HG02852 (cell line): ENCODE data around the gene SH2D5.
"Not testable (repeated sequence)": the region's sequence is repeated elsewhere in the genome, so short reads cannot be mapped to it uniquely, and the experiment has no call there.

ENCODE experiments used
- ATAC-seq: cut with Tn5 transposase; IDR thresholded peaks from one replicate; pipeline ENCODE4 v1.9.1; 2021; ENCODE audit warnings: mild to moderate bottlenecking, moderate library complexity; ENCODE audit not compliant: unreplicated experiment

SH2D5 gene

DNA sequence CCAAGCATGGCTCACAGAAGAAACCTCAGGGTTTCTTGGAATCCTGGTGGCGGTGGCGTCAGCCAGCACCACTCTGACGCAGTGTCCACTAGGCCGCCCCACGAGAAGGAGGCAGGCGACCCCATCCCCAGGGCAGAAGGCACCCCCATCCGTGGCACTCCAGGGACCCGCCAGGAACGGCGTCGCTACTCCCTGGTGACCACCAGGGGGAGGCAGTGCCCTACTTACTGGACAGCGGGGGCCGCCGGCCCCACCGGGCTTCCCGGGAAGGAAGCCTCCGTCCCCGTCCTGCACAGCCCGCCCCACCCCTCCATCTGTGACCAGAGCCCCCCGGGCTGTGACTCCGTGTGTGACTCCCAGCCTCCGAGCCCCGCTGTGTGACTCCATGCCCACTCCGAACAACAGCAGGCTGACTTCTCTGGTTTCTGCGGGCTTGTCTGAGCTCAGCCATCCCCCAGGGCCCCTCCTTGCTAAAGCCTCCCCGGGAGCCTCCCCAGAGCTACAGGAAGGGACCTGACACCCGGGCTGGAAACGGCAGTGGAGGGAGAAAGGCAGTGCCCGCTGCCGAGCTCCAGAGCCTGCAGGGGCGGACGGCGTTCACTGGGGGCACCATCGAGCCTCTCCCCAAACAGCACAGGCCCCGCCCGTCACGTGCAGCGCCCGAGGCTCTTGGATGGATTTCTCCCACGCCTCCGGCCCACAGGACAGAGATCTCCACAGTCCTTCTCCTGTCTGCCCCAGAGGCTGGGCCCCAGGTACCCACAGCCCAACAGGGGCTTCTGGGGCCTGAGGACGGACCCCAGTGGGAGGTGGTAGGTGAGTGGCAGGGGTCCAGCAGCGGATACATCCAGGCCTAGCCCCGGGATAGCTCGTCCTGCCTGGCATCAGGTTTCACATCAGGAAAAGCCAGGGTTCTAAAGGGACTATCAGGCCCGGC lies 35.8 kb downstream of the SH2D5 start:
- ATAC-seq: peak; percentile 64

DNA sequence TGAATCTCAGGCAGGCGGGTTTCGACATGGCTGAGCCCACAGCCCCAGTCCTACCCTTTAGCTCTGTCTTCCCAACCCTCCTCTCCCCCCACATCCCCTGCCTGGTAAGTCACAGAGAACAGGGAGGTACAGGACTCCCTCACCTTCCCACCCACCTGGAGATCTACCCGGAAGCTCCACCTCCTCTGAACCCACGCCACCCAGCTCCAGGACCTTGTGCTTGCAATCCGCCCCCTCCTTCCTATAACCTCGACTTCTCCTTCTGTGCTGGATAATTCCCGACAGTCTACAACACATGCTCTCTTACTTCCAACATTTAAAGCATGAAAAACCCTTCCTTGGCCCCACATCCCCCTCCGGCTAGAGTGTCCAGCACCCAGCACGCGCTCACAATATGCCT lies 37.0 kb downstream of the SH2D5 start:
- ATAC-seq: no peak

DNA sequence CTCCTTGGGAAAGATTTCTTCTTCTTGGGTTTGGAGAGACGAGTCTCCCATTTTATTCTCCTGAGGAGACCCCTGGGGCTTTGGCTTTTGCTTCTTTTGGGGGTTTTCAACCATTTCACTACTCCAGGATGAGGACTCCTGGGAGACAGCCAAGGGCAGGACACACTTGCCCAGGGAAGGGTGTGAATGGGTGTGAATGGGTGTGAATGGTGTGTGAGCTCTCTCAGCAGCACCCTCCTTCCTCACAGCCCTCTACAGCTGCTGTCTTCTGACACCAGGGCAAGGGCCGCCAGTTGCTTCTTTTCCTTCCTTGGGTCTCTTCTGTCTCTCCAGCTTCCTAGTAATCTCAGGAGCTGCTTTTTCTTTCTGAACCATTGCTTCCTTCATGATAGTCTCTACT lies 38.9 kb downstream of the SH2D5 start:
- ATAC-seq: no peak

DNA sequence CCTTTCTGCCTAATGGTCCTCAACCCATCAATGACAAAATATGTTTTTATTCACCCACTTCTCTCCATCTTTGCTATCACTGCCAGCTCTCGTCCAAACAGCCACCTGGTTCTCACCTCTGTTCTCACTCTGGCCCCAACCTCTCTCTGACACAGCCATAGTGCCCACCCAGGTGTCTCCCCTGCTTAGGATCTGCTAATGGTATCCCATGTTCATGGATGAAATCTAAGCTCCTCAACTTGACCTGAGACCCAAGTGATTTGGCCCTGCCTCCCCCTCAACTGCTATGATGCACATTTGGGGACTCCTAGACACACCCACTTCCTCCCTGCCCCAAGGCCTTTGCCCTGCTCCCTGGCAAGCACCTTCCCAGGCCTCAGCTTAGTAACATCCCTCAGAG lies 40.6 kb downstream of the SH2D5 start:
- no peak for ATAC-seq

DNA sequence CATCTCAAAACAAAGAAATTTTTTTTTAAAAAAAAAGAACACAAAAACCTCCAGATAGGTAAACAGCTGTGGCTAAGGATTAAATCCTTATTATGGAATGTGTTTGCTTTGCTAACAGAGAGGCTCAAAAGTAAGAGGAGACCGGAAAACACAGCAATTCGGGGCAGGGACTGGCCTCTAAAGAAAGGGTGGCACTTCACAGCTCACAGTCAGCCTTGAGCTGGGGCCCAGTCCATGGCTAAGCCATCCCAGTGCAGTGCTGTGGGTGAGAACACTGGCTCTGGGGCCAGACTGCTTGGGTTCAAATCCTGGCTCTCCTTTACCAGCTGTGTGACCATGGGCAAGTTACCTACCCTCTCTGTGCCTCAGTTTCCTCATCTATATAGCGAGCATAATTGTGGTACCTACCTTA lies 42.9 kb downstream of the SH2D5 start:
- ATAC-seq: no peak

DNA sequence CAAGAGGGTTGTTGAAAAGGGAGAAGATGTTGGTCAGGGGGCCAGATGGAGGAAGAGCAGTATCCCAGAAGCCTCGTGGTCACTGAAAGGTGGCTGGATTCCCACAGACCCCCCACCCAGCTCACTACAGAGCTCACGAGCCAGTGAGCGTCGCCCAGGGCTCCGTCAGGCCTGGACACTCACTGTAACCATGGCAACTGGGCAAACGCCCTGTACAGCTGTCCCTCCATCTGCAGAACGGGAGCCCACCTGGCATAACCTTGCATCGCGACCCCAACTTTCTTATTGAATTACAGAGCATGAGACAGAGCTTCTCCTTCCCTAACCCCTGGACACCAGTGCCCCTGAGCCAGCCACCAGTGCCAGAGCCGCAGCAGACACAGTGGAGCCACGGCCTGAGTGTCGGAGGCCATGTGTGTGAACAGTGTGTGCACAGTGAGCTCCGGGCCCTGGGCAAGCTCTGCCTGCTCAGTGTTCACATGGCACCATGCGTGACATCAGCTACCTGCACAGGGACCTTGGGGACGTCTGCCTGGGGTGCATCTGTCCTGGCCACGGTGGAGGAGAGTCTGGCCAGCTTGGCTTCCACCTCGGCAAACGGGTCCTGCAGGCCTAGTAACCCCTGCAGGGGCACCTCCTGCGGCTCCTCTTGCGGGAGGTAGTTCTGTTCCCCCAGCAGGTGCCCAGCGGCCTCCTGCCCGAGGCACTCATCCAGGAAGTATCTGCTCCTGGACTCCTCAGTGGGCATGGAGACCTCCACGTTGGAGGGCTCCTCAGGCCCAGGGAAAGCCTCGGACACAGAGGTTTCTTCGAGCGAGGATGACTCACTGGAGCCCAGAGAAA lies 45.4 kb downstream of the SH2D5 start:
- no peak for ATAC-seq

DNA sequence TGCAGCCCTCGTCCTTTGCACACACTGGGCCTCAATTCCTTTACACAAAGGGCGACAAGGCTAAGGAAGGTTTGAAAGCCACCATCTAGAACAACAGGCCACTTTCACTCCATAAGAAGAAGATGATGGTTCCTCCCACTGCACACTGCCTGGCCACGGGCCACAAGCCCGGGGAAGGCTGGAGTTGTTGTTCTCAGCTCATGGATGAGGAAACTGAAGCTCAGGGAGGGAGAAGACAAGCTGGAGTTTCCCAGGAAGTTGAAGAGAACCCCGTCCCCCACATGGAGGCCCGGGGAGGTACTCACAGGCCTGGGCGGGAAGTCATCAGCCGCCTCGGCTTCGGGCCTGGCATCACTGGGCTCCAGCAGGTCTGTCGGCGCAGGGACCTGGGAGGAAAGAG lies 46.8 kb downstream of the SH2D5 start:
- no peak for ATAC-seq

DNA sequence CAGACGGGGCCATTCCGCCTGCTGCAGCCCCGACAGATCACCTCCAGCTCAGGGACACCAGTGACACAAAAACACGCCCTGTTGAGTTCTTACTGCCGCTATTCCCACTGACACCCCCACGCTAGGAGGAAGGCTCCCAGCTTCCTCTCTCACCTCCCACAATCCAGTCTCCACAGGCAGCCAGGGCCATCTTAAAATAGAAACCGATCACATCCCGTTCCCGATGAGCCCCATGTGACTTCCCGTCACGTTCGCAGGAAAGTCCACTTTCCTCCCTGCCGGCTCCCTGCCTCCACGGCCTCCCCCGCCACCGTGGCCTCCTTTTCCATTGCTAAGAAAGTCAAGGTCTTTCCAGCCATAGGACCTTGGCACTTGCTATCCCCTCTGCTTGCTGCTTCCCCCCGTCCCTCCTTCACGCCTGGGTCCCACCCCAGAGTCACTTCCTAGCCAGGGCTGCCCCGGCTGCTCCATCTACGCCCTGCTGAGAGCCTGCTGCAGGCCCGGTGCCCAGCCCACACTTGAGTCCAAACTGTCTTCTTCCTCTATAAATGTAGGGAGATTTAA lies 47.3 kb downstream of the SH2D5 start:
- ATAC-seq: no peak

DNA sequence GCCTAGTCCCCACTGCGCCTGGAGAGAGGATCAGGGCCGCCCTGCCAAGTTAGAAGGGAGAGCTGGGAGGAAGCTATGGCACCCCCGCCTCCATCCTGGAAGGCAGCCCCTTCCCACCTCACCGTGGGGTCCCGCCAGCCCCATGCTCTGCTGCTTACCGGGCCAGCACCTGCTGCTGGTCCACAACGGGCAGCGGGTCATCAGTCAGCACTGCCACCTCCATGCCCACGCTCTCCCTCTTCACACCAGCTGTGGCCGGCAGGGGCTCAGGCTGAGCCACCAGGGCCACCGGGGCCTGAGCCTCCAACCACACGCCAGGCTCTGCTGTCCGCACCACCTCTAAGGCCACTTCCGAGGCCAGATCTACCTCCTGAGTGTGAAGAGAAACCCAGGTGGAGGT lies 47.9 kb downstream of the SH2D5 start:
- ATAC-seq: no peak

DNA sequence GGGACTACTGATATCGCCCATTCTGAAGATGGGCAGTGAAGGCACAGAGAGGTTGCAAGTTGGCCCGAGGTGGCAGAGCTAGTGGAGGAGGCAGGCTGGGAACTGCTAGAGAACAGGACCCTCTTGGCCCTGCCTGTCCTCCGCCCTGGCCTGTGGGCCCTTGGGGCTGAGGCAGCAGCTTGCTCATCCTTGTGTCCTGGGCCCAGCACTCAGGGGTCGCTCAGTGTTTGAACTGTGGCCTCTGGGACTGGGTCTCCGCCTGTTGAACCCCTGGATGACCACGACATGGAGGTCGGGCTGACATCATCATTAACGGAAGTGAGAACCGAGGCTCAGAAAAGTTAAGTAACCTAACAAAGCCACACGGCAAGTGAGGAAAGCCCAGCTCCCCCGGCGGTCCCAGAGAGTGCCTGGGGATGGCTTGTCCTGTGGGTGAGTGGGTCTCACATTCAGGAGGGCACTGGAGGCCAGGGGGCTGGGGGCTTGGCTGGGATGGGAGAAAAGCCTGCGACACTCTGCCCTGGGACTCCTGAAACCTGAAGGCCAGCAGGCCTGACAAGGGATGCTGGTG lies 48.4 kb downstream of the SH2D5 start:
- no peak for ATAC-seq

DNA sequence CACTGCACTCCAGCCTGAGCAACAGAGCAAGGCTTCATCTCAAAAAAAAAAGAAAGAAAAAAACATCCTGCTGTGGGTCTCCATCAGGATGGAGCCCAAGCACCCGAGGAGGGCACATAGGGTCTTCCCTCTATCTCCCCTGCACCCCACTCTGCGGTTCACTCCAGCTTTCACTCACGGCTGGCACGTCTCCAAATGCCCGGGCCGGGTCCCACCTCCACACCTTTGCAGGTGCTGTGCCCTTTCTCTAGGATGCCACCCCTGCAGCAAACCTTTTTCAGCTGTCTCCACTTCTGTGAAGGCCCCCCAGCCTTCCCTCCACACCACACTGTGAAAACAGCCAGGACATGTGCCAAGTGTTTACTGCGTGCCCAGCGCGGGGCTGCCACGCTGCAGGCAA lies 48.9 kb downstream of the SH2D5 start:
- ATAC-seq: no peak

DNA sequence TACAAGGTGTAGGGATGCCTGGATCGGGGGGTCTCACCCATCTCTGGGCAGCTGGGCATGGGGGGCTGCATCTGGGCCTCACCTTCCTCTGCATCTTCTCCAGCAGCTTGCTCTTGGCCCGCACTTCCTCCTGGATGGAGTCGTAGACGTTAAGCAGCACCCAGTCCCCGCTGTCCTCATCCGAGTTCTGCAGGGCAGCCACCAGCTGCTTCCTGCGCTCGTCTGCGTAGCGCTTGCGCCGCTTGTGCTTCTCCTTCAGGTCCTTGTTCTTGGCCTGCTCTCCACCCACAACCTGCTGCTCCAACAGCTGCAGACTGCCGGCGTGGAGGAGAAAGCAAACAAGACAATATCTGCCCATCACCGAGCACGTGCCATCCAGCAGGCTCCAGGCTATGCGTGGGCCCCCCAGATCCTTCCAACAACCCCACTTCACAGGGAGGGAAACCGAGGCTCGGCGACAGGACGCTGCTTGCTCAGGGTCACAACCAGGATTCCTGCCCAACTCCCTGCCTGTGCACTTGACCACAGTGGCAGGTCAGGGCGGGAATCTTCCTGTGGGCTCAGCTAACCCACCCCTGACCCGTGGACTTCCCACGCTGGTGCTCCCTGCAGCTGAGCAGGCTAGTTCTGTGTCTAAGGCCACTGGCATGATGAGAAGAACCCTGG lies 49.8 kb downstream of the SH2D5 start:
- ATAC-seq: no peak

DNA sequence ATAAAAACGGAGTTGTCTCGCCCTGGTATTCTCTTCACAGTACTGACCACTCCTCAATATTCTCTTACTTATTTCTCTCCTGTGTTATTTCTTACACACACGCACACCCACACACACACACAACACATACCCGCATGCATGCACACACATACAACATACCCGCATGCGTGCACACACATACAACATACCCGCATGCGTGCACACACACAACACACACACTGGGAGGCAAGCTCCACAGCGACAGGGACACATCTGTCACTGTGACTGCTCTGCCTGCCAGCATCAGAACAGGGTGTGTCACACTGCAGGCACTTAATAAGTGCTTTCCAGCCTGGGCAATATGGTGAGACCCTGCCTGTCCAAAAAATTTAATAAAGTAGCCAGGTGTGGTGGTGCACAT lies 50.5 kb downstream of the SH2D5 start:
- no peak for ATAC-seq

DNA sequence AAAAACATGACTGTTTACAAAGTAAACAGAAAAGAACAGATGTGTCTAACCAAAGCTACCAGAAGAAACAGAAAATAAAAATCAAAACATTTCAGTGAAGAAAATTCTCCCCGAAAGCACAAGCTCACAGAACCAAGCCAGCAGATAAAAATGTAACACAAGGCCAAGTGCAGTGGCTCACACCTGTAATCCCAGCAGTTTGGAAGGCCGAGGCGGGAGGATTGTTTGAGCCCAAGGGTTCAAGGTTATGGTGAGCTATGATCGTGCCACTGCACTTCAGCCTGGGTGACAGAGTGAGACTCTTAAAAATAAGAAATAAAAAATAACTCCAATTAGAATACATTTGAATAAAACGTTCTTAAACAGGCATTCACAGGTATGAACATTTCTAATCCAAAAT lies 52.2 kb downstream of the SH2D5 start:
- ATAC-seq: no peak

DNA sequence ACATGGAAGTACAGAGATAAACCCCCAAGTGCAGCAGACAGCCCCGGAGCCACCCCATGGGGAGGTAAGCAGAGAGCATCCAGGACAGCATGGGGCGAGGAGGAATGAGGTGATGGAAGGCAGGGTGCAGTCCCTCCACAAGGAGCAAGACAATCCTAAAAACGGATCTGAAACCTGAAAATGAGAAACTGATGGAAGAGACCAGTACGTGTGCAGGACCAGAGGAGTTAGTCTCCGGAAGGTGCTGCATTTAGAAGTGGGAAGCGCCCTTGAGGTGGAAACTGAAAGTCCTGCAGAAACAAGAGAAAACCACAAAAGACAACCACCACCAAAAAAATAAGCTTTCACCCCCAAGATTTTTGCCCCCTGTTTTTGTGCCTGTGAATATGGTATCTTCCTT lies 53.9 kb downstream of the SH2D5 start:
- no peak for ATAC-seq

DNA sequence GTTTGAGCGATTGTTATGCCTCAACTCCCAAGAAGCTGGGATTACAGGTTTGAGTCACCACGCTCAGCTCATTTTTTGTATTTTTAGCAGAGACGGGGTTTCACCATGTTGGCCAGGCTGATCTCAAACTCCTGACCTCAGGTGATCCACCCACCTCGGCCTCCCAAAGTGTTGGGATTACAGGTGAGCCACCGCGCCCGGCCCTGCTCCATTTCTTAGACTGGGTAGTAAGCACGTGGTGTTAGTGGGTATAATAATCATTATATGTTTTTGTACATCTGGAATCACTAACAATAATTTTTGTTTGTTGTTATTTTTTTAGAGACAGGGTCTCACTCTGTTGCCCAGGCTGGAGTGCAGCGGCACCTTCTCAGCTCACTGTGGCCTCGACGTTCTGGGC lies 58.9 kb downstream of the SH2D5 start:
- ATAC-seq: not testable (repeated sequence)

DNA sequence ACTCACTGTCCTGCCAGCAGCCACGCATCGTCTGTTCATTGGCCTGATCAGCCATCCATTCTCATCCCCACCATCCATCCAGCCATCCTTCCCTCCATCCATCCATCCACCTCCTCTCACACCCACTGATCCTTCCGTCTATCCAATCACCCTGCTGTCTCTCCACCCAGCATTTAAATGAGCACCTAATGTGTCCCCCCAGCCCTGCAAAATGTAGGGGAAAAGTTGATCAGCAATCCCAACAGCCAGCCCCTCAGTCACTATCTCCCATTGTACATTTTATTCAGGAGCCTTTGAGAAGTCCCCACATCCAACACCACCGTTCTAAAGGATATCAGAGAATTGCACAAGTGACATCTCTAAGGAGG lies 60.3 kb downstream of the SH2D5 start:
- ATAC-seq: no peak

DNA sequence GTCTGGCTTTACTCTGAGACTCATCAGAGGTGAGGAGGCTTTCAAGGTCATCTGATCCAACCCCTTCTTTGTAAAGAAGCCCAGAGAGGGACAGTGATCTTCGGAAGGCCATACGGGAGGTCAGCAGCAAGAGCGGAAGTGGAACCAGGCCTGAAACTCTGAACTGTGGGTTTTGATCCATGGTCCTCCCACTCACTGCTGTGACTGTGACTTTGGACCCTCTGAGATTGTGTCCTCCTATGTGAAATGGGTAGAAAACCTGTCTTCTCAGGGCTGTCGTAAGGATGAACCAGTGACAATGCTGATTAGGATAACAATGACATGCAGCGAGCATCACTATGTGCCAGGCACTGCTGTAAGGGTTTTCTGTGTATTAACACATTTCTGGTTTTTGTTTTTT lies 61.6 kb downstream of the SH2D5 start:
- ATAC-seq: no peak
